GM21367 (cell line): ENCODE measurements around the gene ACTN1.

Source experiments
- ATAC-seq: cut with Tn5 transposase; IDR thresholded peaks from one replicate; pipeline ENCODE4 v1.9.1; 2021; ENCODE audit not compliant: unreplicated experiment

ACTN1 gene

GRCh38 chr14:68840454-68840853 is 138.6 kb downstream of the ACTN1 start:
- no peak for ATAC-seq

- ATAC-seq: no peak
These were observed 143.0 kb downstream of the ACTN1 start for GRCh38 chr14:68836082-68836481.

DNA sequence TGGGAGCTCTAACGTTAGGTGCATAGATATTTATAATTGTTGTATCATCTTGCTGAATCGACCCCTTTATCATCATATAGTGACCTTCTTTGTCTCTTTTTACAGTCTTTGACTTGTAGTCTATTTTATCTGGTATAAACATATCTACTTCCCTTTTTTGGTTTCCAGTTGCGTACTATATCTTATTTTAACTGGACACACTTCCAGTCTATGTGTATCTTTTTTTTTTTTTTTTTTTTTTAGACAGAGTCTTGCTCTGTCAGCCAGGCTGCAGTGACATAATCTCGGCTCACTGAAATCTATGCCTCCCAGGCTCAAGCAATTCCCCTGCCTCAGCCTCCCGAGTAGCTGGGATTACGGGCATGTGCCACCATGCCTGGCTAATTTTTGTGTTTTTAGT is 144.3 kb downstream of the ACTN1 start:
- no peak for ATAC-seq

DNA sequence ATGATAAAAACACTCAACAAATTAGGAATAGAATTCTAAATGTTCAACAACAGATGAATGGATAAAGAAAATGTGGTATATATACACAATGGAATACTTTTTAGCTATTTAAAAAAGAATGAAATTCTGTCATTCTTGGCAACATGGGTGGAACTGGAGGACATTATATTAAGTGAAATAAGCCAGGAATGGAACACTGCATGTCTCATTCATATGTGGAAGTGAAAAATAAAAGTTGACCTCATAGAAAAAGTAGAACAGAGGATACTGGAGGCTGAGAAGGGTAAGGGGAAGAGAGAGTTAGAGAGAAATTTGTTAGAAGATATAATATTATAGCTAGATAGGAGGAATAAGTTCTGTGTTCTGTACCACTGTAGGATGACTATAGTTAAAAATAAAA is 150.4 kb downstream of the ACTN1 start:
- ATAC-seq: no peak

- ATAC-seq: no peak
These were observed 153.4 kb downstream of the ACTN1 start for GRCh38 chr14:68825729-68826128.

GRCh38 chr14:68824517-68825347 is 154.4 kb downstream of the ACTN1 start:
- no peak for ATAC-seq

- ATAC-seq: no peak
These were observed 154.9 kb downstream of the ACTN1 start for GRCh38 chr14:68824207-68824516.
